K562 (cell line): Measurements from ENCODE around the gene GRIN2D. TPM values are rescaled to one million over a fixed set of nuclear protein-coding genes. Genes with fewer than 3 reads are reported as not detected.

Experiments
- BRF1 ChIP-seq: IDR thresholded peaks from 3 replicates; pipeline ENCODE4 v1.6.1; 2011; ENCODE audit warnings: borderline replicate concordance, mild to moderate bottlenecking; ENCODE audit not compliant: insufficient read length; ENCODE audit errors: extremely low read depth
- HNRNPLL ChIP-seq: fragments of 200-400 bp; formaldehyde crosslinking; IDR thresholded peaks from 2 replicates; pipeline ENCODE4 v1.6.1; 2017; ENCODE audit warnings: low read length, low read depth, mild to moderate bottlenecking; ENCODE audit not compliant: poor library complexity, severe bottlenecking
- MCM5 ChIP-seq: fragments of 450-650 bp; IDR thresholded peaks from 2 replicates; pipeline ENCODE4 v1.6.1; 2016; ENCODE audit warnings: low read depth
- POLR3G ChIP-seq: IDR thresholded peaks from 2 replicates; pipeline ENCODE4 v1.6.1; 2011; ENCODE audit not compliant: insufficient read length, insufficient replicate concordance; ENCODE audit errors: extremely low read depth
- SMAD1 ChIP-seq: fragments of 150-350 bp; IDR thresholded peaks from 2 replicates; pipeline ENCODE4 v1.6.1; 2014; ENCODE audit warnings: low read length, low read depth; ENCODE audit not compliant: partially characterized antibody
- SRF ChIP-seq, 2 experiments: fragments of 250-450, 450-650 bp in 1 of 2; sonication (Bioruptor Pico) in 1 of 2; sonication (generic) in 1 of 2; formaldehyde crosslinking; IDR thresholded peaks; 2 replicates each; pipeline versions ENCODE4 v1.5.0 to v1.5.1; 2020 to 2022; ENCODE audit warnings: mild to moderate bottlenecking in 1 of 2, missing genetic modification reagents in 1 of 2
- THAP12 ChIP-seq: fragments of 250-450 bp; sonication (Bioruptor Pico); IDR thresholded peaks from 2 replicates; pipeline ENCODE4 v1.9.0; 2021; ENCODE audit warnings: mild to moderate bottlenecking, inconsistent platforms
- ZNF174 ChIP-seq: fragments of 250-450 bp; sonication (Bioruptor Pico); IDR thresholded peaks from 2 replicates; pipeline ENCODE4 v1.4.0; 2020; ENCODE audit warnings: mild to moderate bottlenecking
- ZNF639 ChIP-seq, 2 experiments: fragments of 200-800 bp in 1 of 2; sonication (Bioruptor generic) in 1 of 2; sonication (generic) in 1 of 2; formaldehyde crosslinking in 1 of 2; IDR thresholded peaks in 1 of 2; conservative IDR thresholded peaks in 1 of 2; 2 replicates each; pipeline versions ENCODE4 v1.5.0 to v1.6.1; 2016 to 2020; ENCODE audit warnings: missing compliant biosample characterization in 1 of 2, missing genetic modification characterization in 1 of 2, missing genetic modification reagents in 1 of 2
- ZNF717 ChIP-seq: fragments of 250-450 bp; sonication (Bioruptor Pico); IDR thresholded peaks from 2 replicates; pipeline ENCODE4 v1.5.0; 2021
- polyA plus RNA-seq, 8 experiments: library from polyadenylated mRNA; depleted of rRNA in 4 of 8; stranded (reverse) in 5 of 8; unstranded in 3 of 8; fragments of >200 nt; fragmentation: Nextera tagmentation in 2 of 8; fragmentation: Illumina TruSeq in 1 of 8; extraction: Ambion mirVana in 2 of 8; extraction: Trizol in 1 of 8; gene quantifications; 2 replicates each; pipeline versions ENCODE4 v1.2.1 to v1.2.3, GENCODE V29; 2011 to 2014; ENCODE audit warnings: inconsistent platforms in 1 of 8, missing spikeins in 1 of 8
- total RNA-seq, 7 experiments: library from RNA; depleted of rRNA in 6 of 7; stranded (reverse); fragments of >200 nt in 6 of 7; fragmentation: Illumina TruSeq in 2 of 7; extraction: Trizol in 2 of 7; gene quantifications; 2 replicates each; pipeline versions ENCODE4 v1.2.1 to v1.2.3, GENCODE V29; 2011 to 2021; ENCODE audit warnings: low replicate concordance in 1 of 7
- TF ChIP-seq, protein P1 (sequence below): fragments of 200-600 bp; sonication (generic); IDR thresholded peaks from one replicate; pipeline ENCODE4 v1.6.1; 2012; ENCODE audit warnings: mild to moderate bottlenecking, low read depth, low read length, inconsistent platforms

GRIN2D gene
- total and polyA plus RNA-seq, 9 of the 15 experiments (the other 6 are each of a cell fraction or from before 2014, with no cell fraction given) = 0.32 to 31.5 (median 1.8) TPM

DNA sequence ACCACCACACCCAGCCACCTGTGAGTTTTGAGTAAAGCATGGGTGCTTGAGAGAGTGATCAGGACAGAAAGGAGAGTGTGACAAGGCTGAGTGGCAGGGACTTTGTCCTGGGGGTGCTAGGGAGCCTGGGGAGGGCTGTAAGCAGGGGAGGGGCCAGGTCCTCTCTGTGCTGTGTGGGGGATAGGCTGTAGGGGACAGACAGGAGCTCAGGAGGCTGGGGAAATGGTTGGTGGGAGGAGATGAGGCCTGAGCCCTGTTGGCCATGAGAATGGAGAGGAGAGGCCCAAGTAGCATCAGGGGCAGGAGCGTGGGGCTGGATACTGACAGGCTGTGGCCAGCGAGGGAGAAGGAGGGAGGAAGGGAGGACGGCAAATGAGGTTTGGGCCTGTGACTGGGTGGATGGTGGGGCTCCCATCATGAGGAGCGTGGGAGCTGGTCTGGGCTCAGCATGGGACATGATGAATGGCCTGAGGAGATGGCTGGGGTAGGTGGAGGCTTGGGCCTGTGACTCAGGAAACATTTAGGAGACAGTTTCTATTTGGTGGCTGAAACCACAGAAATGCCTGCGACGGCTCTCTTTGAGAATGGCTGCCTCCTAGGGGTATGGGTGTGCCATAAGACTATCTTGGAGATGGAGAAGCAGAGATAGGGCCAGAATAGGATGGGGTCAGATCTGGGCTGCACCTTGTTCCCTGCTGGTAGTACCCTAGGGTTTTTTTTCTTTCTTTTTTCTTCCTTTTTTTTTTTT, 25.0 kb downstream of the GRIN2D start (continued):
- TF ChIP-seq, protein P1, sequence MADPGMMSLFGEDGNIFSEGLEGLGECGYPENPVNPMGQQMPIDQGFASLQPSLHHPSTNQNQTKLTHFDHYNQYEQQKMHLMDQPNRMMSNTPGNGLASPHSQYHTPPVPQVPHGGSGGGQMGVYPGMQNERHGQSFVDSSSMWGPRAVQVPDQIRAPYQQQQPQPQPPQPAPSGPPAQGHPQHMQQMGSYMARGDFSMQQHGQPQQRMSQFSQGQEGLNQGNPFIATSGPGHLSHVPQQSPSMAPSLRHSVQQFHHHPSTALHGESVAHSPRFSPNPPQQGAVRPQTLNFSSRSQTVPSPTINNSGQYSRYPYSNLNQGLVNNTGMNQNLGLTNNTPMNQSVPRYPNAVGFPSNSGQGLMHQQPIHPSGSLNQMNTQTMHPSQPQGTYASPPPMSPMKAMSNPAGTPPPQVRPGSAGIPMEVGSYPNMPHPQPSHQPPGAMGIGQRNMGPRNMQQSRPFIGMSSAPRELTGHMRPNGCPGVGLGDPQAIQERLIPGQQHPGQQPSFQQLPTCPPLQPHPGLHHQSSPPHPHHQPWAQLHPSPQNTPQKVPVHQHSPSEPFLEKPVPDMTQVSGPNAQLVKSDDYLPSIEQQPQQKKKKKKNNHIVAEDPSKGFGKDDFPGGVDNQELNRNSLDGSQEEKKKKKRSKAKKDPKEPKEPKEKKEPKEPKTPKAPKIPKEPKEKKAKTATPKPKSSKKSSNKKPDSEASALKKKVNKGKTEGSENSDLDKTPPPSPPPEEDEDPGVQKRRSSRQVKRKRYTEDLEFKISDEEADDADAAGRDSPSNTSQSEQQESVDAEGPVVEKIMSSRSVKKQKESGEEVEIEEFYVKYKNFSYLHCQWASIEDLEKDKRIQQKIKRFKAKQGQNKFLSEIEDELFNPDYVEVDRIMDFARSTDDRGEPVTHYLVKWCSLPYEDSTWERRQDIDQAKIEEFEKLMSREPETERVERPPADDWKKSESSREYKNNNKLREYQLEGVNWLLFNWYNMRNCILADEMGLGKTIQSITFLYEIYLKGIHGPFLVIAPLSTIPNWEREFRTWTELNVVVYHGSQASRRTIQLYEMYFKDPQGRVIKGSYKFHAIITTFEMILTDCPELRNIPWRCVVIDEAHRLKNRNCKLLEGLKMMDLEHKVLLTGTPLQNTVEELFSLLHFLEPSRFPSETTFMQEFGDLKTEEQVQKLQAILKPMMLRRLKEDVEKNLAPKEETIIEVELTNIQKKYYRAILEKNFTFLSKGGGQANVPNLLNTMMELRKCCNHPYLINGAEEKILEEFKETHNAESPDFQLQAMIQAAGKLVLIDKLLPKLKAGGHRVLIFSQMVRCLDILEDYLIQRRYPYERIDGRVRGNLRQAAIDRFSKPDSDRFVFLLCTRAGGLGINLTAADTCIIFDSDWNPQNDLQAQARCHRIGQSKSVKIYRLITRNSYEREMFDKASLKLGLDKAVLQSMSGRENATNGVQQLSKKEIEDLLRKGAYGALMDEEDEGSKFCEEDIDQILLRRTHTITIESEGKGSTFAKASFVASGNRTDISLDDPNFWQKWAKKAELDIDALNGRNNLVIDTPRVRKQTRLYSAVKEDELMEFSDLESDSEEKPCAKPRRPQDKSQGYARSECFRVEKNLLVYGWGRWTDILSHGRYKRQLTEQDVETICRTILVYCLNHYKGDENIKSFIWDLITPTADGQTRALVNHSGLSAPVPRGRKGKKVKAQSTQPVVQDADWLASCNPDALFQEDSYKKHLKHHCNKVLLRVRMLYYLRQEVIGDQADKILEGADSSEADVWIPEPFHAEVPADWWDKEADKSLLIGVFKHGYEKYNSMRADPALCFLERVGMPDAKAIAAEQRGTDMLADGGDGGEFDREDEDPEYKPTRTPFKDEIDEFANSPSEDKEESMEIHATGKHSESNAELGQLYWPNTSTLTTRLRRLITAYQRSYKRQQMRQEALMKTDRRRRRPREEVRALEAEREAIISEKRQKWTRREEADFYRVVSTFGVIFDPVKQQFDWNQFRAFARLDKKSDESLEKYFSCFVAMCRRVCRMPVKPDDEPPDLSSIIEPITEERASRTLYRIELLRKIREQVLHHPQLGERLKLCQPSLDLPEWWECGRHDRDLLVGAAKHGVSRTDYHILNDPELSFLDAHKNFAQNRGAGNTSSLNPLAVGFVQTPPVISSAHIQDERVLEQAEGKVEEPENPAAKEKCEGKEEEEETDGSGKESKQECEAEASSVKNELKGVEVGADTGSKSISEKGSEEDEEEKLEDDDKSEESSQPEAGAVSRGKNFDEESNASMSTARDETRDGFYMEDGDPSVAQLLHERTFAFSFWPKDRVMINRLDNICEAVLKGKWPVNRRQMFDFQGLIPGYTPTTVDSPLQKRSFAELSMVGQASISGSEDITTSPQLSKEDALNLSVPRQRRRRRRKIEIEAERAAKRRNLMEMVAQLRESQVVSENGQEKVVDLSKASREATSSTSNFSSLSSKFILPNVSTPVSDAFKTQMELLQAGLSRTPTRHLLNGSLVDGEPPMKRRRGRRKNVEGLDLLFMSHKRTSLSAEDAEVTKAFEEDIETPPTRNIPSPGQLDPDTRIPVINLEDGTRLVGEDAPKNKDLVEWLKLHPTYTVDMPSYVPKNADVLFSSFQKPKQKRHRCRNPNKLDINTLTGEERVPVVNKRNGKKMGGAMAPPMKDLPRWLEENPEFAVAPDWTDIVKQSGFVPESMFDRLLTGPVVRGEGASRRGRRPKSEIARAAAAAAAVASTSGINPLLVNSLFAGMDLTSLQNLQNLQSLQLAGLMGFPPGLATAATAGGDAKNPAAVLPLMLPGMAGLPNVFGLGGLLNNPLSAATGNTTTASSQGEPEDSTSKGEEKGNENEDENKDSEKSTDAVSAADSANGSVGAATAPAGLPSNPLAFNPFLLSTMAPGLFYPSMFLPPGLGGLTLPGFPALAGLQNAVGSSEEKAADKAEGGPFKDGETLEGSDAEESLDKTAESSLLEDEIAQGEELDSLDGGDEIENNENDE = no peak
- TF ChIP-seq THAP12 (CRISPR knock-in tag) (no peak), ZNF174 (CRISPR knock-in tag) (no peak), BRF1 (no peak), HNRNPLL (no peak), MCM5 (no peak), ZNF717 (CRISPR knock-in tag) (no peak), POLR3G (no peak), ZNF639 (CRISPR knock-in tag; conservative IDR thresholded peaks at IDR 0.05 in 1 of 2, IDR thresholded peaks at IDR 0.05 in 1 of 2) (peak in 1 of 2 experiments; percentile 64; a peak in 2 of 4 replicates), SMAD1 (no peak), SRF (CRISPR knock-in tag; IDR thresholded peaks at IDR 0.05) (no peak)
